Measurements from ENCODE around the gene ACTBL2. TPM values are rescaled to one million over a fixed set of nuclear protein-coding genes. Genes with fewer than 3 reads are reported as not detected.

Gene ACTBL2
- polyA plus RNA-seq, 1 of the 3 experiments (the other 2 are of a cell fraction), result 0.99 TPM

DNA sequence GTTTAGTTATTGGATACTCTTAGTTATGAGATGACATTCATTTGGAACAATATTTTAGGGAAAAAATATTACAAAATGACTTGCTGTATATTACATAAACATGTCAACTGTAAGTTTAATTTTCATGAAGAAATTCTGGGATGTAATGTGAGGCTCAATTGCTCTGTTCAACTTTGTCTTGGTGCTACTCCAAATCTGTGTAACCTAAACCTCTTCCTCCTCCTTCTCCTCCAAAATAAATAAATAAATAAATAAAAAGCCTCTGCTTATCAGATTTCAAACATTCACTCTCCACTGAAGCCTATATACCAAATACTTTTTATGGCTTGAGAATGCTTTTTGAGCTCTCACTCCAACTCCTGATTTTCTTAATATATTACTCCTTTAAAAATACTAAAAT is 27.7 kb downstream of the ACTBL2 start:
- ChIA-PET POLR2A (no interaction called here), CTCF (interaction anchor here (1.0 kb wide), 1 partner anchor 11 kb away, joined by 3 read pairs; no protein-coding TSS in a partner anchor)
- Histone ChIP-seq H4K20me1 (ENCODE audit: insufficient read depth) (no peaks in the 10 kb centered on the region), H3K79me2 (ENCODE audit: insufficient read depth) (no peaks in the 10 kb centered on the region), H3K4me2 (no peak overlapping the region), H3K27ac (ENCODE audit: low read depth in 2 of 2, low read length in 1 of 2) (no peak overlapping the region), H2AFZ (ENCODE audit: low read depth) (no peak overlapping the region), H3K9ac (no peak overlapping the region), H3K36me3 (replicated peaks in 1 of 2; ENCODE audit: control insufficient read depth in 1 of 2, insufficient read depth in 2 of 2, low read length in 1 of 2) (no peaks in the 10 kb centered on the region), H3K9me2 (no peaks in the 10 kb centered on the region), H3K27me3 (ENCODE audit: insufficient read depth) (no peaks in the 10 kb centered on the region), H3K4me1 (ENCODE audit: control insufficient read depth in 1 of 2, insufficient read depth in 2 of 2, low read depth in 1 of 2, low read length in 1 of 2) (peaks cover 14 to 22% of the 10 kb centered on the region in 2 experiments; a peak in 3 of 4 replicates), H3F3A (replicated peaks; ENCODE audit: insufficient read depth) (no peaks in the 10 kb centered on the region), H3K4me3 (ENCODE audit: low read depth in 2 of 2, low read length in 1 of 2) (no peak overlapping the region), H3K9me3 (no peaks in the 10 kb centered on the region)
- DNase-seq, result no peak
- TF ChIP-seq MEF2A (IDR thresholded peaks at IDR 0.05; ENCODE audit: borderline replicate concordance, low read depth) (no peak), EP300 (IDR thresholded peaks at IDR 0.05; ENCODE audit: borderline replicate concordance in 1 of 2, low read depth in 1 of 2, low read length in 1 of 2) (no peak), SMC3 (IDR thresholded peaks at IDR 0.05; ENCODE audit: low read depth, low read length) (no peak), USF1 (IDR thresholded peaks at IDR 0.05; ENCODE audit: borderline replicate concordance, low read depth) (no peak), FOXM1 (IDR thresholded peaks at IDR 0.05; ENCODE audit: low read depth) (no peak), POLR2AphosphoS5 (IDR thresholded peaks at IDR 0.05; ENCODE audit: low read depth, low read length) (no peak), MXI1 (IDR thresholded peaks at IDR 0.05; ENCODE audit: low read depth, low read length) (no peak), FOXJ3 (CRISPR knock-in tag; IDR thresholded peaks at IDR 0.05) (no peak), GABPA (IDR thresholded peaks at IDR 0.05; ENCODE audit: low read depth) (no peak)
- TF ChIP-seq, protein P1, sequence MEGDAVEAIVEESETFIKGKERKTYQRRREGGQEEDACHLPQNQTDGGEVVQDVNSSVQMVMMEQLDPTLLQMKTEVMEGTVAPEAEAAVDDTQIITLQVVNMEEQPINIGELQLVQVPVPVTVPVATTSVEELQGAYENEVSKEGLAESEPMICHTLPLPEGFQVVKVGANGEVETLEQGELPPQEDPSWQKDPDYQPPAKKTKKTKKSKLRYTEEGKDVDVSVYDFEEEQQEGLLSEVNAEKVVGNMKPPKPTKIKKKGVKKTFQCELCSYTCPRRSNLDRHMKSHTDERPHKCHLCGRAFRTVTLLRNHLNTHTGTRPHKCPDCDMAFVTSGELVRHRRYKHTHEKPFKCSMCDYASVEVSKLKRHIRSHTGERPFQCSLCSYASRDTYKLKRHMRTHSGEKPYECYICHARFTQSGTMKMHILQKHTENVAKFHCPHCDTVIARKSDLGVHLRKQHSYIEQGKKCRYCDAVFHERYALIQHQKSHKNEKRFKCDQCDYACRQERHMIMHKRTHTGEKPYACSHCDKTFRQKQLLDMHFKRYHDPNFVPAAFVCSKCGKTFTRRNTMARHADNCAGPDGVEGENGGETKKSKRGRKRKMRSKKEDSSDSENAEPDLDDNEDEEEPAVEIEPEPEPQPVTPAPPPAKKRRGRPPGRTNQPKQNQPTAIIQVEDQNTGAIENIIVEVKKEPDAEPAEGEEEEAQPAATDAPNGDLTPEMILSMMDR (IDR thresholded peaks at IDR 0.05), result no peak
- TF ChIP-seq, protein P2, sequence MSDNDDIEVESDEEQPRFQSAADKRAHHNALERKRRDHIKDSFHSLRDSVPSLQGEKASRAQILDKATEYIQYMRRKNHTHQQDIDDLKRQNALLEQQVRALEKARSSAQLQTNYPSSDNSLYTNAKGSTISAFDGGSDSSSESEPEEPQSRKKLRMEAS (IDR thresholded peaks at IDR 0.05; ENCODE audit: low read depth), result no peak
- TF ChIP-seq, protein P3, sequence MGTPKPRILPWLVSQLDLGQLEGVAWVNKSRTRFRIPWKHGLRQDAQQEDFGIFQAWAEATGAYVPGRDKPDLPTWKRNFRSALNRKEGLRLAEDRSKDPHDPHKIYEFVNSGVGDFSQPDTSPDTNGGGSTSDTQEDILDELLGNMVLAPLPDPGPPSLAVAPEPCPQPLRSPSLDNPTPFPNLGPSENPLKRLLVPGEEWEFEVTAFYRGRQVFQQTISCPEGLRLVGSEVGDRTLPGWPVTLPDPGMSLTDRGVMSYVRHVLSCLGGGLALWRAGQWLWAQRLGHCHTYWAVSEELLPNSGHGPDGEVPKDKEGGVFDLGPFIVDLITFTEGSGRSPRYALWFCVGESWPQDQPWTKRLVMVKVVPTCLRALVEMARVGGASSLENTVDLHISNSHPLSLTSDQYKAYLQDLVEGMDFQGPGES (IDR thresholded peaks at IDR 0.05; ENCODE audit: low read depth, low read length), result no peak
- TF ChIP-seq, protein P4, sequence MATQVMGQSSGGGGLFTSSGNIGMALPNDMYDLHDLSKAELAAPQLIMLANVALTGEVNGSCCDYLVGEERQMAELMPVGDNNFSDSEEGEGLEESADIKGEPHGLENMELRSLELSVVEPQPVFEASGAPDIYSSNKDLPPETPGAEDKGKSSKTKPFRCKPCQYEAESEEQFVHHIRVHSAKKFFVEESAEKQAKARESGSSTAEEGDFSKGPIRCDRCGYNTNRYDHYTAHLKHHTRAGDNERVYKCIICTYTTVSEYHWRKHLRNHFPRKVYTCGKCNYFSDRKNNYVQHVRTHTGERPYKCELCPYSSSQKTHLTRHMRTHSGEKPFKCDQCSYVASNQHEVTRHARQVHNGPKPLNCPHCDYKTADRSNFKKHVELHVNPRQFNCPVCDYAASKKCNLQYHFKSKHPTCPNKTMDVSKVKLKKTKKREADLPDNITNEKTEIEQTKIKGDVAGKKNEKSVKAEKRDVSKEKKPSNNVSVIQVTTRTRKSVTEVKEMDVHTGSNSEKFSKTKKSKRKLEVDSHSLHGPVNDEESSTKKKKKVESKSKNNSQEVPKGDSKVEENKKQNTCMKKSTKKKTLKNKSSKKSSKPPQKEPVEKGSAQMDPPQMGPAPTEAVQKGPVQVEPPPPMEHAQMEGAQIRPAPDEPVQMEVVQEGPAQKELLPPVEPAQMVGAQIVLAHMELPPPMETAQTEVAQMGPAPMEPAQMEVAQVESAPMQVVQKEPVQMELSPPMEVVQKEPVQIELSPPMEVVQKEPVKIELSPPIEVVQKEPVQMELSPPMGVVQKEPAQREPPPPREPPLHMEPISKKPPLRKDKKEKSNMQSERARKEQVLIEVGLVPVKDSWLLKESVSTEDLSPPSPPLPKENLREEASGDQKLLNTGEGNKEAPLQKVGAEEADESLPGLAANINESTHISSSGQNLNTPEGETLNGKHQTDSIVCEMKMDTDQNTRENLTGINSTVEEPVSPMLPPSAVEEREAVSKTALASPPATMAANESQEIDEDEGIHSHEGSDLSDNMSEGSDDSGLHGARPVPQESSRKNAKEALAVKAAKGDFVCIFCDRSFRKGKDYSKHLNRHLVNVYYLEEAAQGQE (IDR thresholded peaks at IDR 0.05; ENCODE audit: low read depth, low read length), result no peak
